Sciatic nerve (tissue), 2 donors: ENCODE data around the gene TCIRG1. TPM values are rescaled to one million over a fixed set of nuclear protein-coding genes. Genes with fewer than 3 reads are reported as not detected.
A peak's percentile ranks its signal among the peaks of the same experiment; 100 is the strongest.

ENCODE experiments used
- ATAC-seq: fragments of 200-7000 bp; cut with Tn5 transposase; one replicate; pipeline ENCODE4 v1.9.1; 2020; ENCODE audit warnings: mild to moderate bottlenecking, moderate library complexity
- DNase-seq: peaks from one replicate; pipeline ENCODE4 v3.0.0-alpha.2; 2020; ENCODE audit warnings: low spot score
- intact Hi-C: fragments of 100-400 bp; cut with DNase I; formaldehyde crosslinking; loops from one replicate; pipeline ENCODE4 v1.14.2; 2022
- total RNA-seq: library from RNA; stranded (reverse); fragmentation: NEBNext Ultra II Directional; extraction: Animal tissue kit (Norgen Biotek cat#: 25700); gene quantifications from one replicate; pipeline ENCODE4 v1.2.1, GENCODE V29; 2021
- donor health status: DM: no; HTN: no; CAD: no.
- donor health status: DM: no; HTN: no; CAD: no.

TCIRG1 gene
- total RNA-seq, 1 donor from 2014 or later: 128 TPM

DNA sequence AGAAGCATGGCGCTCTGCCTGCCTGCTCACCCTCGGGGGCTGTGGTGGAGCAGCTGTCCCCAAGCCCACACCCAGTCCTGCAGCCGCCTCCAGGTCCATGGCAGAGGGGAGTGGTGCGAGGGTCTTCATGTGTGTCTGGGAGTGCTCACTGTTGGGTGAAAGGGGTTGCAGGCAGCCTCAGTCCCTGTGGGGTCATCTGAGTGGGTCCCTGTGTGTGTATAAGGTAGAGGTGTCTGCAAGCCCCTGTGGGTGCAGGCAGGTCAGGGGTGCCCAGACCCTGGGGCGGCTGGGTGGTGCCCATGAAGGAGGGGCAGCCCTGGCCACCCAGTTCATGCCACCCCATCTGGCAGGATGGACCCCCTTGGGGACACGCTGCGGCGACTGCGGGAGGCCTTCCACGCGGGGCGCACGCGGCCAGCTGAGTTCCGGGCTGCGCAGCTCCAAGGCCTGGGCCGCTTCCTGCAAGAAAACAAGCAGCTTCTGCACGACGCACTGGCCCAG is 23.8 kb upstream of the TCIRG1 start:
- intact Hi-C loops: no loop called here
- no peak for ATAC-seq
- no peak for DNase-seq

DNA sequence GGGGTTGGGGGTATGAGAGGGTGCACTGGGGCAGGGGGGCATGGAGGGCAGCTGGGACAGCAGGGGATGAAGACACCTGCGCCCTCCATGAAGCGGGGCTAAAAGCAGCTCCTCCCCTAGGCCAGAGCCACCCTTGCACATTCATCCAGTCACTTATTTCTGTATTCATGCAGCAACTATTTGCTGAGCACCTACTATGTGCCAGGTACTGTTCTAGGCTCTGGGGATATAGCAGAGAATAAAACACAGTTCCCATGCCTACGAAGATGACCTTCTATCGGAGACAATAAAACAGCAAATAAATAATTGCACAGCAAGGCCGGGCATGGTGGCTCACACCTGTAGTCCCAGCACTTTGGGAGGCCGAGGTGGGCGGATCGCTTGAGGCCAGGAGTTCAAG is 23.4 kb upstream of the TCIRG1 start:
- intact Hi-C loops: no loop called here
- DNase-seq (no peak), ATAC-seq (no peak)

DNA sequence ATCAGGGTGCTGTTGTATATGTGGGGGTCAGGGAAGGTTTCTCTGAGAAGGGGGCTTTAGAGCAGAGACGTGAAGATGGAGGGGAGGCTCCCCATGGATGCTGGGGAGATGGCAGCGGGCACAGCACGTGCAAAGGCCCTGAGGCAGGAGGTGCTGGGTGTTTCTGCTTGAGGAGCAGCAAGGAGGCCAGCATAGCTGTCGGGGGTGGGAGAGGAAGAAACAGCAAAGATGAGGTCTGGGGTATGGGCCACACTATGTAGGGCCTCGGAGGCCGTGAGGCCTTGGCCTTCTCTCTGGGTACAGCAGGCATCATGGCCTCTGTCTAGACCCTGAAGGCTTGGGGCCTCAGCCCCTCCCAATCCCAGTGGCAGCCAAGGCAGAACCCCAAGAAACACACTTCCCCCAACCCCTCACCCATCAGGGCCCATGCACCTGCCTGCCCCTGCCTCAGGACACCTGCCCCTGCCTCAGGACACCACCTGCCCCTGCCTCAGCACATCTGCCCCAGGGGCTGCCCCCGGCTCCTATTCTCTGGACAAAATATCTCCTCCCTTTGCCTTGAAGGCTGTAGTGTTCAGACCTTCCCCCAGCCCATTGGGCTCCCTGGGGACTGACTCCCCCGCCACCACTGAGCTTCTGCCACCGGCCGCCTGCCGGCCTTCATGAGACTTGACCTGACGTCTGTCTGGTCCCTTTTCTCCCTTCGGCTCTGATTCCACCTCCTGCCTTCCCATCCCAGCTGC is 22.5 kb upstream of the TCIRG1 start:
- intact Hi-C loops: no loop called here
- no peak for DNase-seq
- no peak for ATAC-seq

DNA sequence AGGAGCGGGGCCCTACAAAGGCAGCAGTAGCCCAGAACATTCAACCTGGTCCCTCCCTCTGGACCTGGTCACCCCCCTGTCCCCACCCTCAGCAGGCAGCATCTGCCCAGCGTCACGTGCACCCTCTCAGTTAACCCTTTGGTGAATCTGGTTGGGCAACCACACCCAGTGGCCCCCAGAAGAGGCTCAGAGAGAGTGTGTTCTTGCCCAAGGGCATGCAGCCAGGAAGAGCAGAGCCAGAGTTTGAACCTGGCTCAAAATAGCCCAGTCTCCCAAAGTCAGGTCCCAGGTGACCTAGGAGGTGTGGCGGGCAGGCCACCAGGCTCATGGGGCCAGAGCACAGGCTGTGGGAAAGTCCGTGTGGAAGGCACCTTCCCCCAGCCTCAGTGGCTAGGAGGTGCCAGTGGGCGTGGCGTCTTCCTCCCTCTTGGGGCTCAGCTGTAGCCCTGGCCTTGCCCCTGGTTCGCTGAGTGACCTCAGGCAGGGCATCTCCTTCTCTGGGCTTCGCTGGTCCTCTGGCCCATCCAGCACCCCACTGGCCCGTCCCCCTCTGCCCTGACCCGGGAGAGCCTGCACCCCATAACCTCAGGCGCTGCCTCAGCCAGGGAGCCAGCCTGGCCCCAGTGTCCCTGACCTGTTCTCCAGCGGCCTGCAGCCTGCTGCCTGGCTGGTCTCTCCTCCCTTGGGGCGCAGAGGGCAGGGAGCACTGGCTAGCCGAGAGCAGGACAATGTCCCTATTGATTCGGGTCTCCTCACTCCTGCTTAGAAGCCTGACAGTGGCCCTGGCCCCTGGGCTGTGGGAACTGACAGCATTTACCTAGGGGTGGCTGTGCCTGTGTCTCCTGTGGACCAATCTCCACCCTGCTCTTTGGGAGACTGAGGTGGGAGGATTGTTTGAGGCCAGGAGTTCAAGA is 21.7 kb upstream of the TCIRG1 start:
- intact Hi-C loops: no loop called here
- DNase-seq: no peak
- peak; percentile 11 for ATAC-seq

DNA sequence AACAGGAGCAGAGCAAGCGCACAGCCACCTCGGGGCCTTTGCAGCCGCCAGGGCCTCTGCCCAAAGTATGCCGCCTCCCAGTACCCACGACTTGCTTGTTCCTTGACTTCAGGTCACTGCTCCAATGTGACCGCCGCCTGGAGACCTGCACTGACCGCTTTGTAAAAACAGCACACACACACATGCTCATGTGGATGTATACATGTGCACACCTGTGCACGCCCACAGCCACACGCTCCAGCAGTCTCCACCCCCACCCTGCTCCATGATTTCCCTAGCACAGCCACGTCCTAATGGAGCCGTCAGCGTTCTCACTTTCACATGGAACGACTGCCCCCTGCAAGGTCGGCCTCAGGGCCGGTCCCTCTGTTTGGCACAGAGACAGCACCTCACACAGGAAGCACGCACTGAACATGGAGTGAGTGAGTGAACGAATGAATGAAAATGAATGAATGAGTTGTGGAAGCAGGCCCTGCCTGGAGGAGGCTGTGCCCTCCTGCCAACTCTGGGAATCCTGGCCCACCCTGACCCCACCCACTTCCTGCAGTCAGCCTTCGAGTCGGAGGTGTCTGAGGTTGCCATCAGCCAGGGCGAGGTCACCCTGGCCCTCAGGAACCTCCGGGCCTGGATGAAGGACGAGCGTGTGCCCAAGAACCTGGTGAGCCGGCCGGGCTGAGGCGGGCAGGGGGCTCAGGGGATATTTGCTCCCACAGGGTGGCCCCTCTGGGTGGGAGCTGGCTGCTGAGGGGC is 20.7 kb upstream of the TCIRG1 start:
- ATAC-seq (no peak), DNase-seq (no peak)
- intact Hi-C loops: no loop called here

DNA sequence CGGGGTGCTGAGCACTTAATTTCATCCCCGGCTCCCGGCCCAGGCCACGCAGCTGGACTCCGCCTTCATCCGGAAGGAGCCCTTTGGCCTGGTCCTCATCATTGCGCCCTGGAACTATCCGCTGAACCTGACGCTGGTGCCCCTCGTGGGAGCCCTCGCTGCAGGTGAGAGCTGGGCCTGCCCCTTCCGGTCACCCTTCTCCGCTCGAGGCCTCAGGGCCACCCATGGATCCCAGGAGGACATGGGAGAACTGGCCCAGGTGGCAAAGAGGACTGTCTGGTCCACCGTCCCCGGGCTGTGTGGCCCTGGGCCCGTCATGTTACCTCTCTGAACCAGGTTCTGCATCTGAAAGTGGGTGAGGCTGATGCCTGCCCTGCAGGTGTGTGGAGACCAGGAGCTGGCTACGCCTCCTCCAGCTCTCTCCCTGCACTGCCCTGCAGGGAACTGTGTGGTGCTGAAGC is 20.1 kb upstream of the TCIRG1 start:
- intact Hi-C loops: no loop called here
- no peak for ATAC-seq
- DNase-seq: no peak

DNA sequence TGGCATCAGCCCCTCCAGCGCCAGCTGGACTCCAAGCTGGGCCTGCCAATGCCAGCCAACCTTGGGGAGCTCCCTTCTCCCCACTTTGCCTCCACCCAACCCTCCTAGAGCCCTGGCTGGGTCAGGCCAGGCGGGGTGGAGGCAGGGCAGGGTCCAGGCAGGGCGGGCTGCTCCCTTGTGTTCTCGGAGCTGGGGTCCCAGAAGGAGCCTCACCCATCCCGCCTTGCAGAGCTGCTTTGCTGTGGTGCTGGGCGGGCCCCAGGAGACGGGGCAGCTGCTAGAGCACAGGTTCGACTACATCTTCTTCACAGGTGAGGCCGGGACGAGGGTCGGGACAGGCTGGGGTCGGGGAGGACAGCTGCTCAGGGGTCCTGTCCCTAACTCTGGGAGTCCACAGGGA is 19.3 kb upstream of the TCIRG1 start:
- ATAC-seq: no peak
- no peak for DNase-seq
- intact Hi-C loops: no loop called here

DNA sequence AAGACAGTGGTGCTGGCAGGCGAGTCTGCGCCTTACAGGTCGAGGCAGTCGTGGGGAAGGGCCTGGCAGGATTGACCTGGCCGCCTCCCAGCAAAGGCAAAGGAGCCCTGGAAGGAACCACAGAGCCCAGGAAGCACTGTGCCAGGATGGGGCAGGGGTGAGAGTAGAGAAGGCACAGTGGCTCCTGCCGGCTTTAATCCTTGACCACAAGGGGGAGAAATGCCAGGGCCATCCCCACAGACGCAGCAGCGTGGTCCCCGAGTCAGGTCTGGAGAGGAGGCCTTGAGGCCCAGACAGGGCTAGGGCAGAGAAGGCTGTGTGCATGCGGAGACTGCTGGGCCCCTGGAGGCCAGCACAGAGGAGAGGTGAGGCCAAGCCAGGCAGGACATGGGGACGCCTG is 18.2 kb upstream of the TCIRG1 start:
- DNase-seq: no peak
- intact Hi-C loops: no loop called here
- peak; percentile 4 for ATAC-seq

DNA sequence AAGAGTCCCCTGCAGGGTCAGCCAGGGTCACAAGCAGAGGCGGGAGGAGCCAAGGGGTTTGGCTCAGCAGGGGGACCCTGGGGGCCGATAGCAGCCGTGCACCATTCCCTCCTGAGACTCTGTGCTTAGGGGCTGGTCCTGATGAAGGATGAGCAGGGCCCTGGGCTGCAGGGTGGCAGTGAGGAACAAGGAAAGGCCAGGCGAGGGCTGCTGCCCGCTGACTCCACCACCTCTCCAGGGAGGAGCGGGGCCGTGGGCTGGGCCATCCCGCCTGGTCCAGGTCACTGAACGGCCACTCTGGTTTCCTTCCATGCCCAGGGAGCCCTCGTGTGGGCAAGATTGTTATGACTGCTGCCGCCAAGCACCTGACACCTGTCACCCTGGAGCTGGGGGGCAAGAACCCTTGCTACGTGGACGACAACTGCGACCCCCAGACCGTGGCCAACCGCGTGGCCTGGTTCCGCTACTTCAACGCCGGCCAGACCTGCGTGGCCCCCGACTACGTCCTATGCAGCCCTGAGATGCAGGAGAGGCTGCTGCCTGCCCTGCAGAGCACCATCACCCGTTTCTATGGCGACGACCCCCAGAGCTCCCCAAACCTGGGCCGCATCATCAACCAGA is 17.5 kb upstream of the TCIRG1 start:
- ATAC-seq (peak; percentile 20), DNase-seq (no peak)
- intact Hi-C loops: no loop called here

DNA sequence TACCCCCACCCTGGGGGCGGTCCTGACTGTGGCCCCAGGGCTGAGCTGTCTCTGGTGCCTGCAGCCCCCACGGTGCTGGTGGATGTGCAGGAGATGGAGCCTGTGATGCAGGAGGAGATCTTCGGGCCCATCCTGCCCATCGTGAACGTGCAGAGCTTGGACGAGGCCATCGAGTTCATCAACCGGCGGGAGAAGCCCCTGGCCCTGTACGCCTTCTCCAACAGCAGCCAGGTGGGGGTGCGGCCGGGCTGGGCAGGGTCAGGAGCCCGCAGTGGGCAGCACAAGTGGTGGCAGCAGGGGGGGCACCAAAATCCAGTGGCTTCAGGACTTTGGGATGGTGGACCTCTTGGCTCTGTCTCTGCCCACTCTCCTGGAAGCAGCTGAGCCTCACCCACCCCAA is 16.3 kb upstream of the TCIRG1 start:
- intact Hi-C loops: no loop called here
- DNase-seq: no peak
- ATAC-seq: no peak

DNA sequence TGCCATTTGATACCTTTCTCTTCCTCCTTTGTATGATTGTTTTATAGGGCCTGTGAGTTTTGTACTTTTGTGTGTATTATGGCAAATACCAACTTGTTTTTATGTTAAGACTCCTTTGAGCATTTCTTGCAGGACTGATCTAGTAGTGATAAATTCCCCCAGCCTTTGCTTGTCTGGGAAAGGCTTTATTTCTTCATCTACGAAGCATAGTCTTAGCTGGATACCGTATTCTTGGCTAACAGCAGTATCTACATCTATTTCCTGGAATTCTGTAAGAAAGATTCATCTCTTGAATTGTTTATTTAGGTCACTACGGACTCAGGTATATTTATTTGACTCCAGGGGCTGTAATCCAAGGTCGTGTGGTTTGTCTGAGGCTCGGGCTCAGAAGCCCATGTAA is 14.3 kb upstream of the TCIRG1 start:
- DNase-seq: no peak
- intact Hi-C loops: no loop called here
- ATAC-seq: no peak

DNA sequence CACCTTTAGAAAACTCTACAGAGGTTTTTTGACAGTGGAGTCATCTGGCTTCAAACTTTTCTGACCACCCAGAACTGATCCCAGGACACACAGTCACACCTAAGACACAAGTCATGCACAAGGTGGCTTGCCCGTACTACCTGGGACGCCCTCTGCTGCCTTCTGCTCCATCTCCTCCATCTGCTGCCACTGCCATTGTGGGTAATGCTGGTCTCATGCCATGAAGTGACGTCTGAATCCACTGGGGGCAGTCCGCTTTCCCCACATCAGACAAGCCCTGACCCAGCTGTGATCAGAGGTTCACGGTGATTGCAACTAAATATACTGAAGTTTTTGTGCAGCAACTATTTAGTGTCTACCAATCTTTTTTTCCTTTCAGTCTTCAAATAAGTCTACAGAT is 13.8 kb upstream of the TCIRG1 start:
- no peak for ATAC-seq
- no peak for DNase-seq
- intact Hi-C loops: no loop called here

DNA sequence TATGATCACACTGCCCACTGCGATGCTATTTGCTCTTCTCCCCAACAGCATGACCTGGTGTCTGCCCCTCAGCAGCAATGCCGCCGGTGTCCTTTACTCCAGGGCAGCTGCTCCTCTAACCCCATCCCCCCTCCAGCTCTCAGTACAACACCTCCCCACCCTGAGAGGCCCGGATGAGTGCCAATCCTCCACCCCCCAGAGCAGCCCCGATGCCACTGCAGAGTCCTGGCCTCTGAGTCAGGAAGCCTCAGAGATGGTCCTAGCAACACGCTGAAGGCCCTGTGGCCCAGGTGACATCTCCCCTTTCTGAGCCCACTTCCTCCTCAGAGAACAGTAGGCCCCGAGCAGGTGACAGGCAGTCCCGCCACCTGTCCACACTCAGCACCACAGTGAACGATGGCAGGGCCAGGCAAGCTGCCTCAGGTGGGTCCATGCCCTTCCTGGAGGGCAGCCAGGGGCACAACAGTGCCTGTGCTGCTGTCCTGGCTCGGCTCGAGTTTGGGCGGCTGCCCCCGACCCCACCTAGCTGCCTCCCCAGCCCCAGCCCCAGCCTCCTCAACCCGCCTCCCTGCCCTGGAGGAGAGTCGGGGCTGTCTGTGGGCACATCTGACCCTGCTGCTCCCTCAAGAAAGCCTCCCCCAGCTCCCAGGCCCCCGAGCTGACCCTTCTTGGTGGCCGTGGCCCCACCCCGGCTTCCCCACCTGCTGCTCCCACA is 12.3 kb upstream of the TCIRG1 start:
- no peak for ATAC-seq
- DNase-seq: no peak
- intact Hi-C loops: no loop called here

DNA sequence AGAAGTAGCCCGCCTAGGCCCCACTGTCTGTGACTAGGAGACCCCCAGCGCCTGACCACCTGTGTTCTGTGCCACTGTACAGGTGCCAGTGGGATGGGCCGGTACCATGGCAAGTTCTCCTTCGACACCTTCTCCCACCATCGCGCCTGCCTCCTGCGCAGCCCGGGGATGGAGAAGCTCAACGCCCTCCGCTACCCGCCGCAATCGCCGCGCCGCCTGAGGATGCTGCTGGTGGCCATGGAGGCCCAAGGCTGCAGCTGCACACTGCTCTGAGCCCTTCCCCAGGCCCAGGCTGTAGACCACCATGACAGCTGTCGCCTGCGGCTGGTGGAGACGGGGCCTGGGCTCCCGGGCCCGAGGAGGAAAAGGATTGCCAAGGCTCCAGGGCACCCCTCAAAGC is 11.2 kb upstream of the TCIRG1 start:
- ATAC-seq: no peak
- intact Hi-C loops: no loop called here
- no peak for DNase-seq

DNA sequence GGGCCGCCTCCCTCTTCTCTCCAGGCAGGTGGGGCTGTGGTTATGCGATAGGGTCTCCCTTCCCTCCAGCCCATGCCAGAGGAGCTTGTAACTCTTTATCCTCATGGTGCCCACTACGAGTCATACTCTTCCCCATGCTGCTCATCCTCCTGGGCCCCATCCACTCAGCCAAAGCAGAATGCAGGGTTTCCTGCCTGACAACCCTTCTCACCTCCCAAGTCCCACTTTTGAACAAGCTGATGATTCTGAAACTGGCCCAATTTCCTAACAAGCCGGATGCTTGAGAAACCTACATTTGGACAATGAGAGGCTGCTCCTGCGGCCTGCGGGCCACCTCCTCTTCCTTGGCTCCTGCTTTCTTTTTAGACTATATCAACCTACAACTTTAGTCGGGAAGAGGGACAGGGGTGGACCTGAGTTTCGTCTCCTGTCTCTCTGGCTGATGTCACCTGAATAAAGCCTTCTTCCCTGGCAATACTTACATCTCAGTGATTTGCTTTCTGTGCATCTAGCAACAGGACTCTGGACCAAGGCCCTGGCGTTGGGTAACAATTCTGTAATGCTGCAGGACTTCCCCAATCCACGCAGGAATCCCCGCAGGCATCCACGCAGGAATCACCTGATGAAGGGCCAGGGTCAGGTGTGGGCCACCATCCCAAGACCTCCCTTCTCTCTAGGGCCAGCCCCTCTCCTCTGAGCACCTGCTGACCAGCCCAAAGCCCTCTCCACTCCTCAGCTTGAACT is 9.9 kb upstream of the TCIRG1 start:
- ATAC-seq: no peak
- intact Hi-C loops: no loop called here

DNA sequence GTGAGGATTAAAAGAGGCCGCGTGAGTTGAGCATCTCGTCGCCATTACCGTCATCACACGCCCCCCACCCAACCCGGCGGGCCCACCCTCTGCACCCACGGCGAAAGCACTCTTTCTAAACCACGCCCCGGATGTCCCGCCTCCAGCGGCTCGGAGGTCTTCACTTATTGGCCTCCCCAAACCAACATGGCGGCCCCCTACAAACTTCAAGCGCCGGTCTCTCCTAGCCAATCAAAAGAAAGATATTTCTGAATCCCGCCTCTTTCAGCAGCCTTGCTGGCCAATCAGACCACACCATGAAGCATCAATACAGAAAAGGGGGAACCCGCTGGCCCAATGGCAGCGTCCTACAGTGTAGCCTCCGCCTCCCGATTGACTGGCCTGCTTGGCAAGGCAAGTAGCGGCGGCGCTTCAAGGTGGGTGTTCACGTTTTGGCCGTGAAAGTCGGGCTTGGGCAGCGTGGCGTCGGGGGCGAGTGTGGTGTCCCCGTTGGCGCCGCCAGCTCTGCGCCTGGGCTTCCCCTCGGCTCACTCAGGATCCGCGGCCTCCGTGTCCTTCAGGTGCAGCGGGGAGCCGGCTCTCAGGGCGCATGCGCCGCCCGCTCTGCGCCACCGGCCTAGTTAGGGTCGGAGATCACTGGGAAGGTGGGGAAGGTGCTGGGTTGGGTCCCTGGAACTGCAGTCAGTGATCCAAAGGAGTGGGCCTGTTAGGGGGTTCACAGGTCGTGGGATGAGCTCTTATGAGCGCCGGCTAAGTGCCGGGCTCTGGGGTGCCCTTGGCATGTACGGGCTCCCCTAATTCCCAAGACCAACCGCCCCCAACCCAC is 8.3 kb upstream of the TCIRG1 start, which contains the start of gene NDUFS8:
Gene NDUFS8 (plus strand): TSS at position 364 of the 826 bp plus-strand sequence. CDS start 1,471 bp downstream, outside the sequence.
- intact Hi-C loops: loop anchor here (10.0 kb wide), 1 partner anchor 94 kb away; the partner anchor contains the start of gene CHKA
- DNase-seq (peak; percentile 98), ATAC-seq (peak; percentile 98)

More for the DNA sequence above, 9.9 kb upstream of the TCIRG1 start:
- no peak for DNase-seq

DNA sequence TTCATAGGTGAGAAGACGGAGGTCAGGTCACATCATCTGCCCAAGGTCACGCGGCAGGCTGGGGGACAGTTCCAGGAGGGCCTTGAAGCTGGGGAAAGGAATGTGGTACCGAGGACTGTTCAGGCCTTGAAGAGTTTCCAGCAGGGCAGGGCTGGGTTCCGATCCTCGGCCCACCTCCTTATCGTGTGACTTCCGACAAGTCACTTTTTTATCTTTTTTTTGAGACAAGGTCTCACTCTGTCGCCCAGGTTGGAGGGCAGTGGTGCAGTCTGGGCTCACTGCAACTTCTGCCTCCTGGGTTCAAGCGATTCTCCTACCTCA is 7.7 kb upstream of the TCIRG1 start:
- DNase-seq: no peak
- ATAC-seq: no peak
- intact Hi-C loops: loop anchor here (10.0 kb wide), 1 partner anchor 94 kb away; the partner anchor contains the start of gene CHKA
